Stimulated activated CD4-positive, alpha-beta T cell treated with anti-CD3 and anti-CD28 coated beads, TNF-alpha, amount 100 ng/mL, for 4 hours (primary cell): ENCODE measurements around the gene SLC44A3.
"Not testable (repeated sequence)": the region's sequence is repeated elsewhere in the genome, so short reads cannot be mapped to it uniquely, and the experiment has no call there.

Experiments
- DNase-seq, 3 experiments: peaks; one replicate each; pipeline ENCODE4 v3.0.0-alpha.2; 2020; ENCODE audit warnings: low read depth in 3 of 3

SLC44A3 gene

GRCh38 chr1:94935034-94935433 lies 114.9 kb downstream of the SLC44A3 start:
- DNase-seq = no peak

- no peak for DNase-seq
These were observed 115.3 kb downstream of the SLC44A3 start for GRCh38 chr1:94935476-94935875.

- no peak for DNase-seq
These were observed 116.9 kb downstream of the SLC44A3 start for GRCh38 chr1:94936861-94937620.

- no peak for DNase-seq
These were observed 117.7 kb downstream of the SLC44A3 start for GRCh38 chr1:94937820-94938219.

- no peak for DNase-seq
These were observed 120.6 kb downstream of the SLC44A3 start for GRCh38 chr1:94940738-94941137.

- DNase-seq = not testable (repeated sequence)
These were observed 121.3 kb downstream of the SLC44A3 start for GRCh38 chr1:94941480-94941879.

GRCh38 chr1:94942171-94943128 lies 122.3 kb downstream of the SLC44A3 start:
- DNase-seq = no peak
